Stimulated activated CD4-positive, alpha-beta T cell treated with anti-CD3 and anti-CD28 coated beads, Interleukin-1b, Interleukin-23, amount 100 ng/mL, for 48 hours (primary cell): ENCODE results near the gene SHTN1.

ENCODE experiments used
- DNase-seq: peaks from one replicate; pipeline ENCODE4 v3.0.0-alpha.2; 2020

SHTN1 gene, protein sequence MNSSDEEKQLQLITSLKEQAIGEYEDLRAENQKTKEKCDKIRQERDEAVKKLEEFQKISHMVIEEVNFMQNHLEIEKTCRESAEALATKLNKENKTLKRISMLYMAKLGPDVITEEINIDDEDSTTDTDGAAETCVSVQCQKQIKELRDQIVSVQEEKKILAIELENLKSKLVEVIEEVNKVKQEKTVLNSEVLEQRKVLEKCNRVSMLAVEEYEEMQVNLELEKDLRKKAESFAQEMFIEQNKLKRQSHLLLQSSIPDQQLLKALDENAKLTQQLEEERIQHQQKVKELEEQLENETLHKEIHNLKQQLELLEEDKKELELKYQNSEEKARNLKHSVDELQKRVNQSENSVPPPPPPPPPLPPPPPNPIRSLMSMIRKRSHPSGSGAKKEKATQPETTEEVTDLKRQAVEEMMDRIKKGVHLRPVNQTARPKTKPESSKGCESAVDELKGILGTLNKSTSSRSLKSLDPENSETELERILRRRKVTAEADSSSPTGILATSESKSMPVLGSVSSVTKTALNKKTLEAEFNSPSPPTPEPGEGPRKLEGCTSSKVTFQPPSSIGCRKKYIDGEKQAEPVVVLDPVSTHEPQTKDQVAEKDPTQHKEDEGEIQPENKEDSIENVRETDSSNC

DNA sequence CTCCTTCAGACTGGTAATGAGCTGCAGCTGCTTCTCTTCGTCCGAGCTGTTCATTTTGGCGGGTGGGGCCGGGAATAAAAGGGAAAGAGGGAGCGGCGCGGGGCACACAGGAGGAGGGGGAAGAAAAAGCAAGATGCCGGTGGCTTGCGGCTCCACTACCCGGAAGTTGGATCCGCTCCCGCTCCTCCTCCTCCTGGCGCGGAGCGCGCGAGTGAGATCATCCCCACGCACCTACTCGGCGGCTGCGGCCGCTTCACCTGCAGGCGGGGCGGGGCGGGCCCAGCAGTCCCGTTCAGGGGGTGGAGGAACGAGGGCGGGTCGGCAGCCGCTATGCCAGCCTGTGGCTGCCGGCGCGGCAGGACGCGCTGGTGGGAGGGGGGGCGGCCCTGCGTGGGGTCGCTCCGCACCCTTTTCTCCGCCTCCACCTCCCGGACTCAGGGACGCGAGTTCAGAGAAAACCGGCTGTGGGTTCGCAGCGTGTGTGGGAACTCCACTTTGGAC is at the start of gene SHTN1:
Gene SHTN1 (minus strand): TSS at position 162 of the 501 bp plus-strand sequence. CDS start 108 bp downstream, at position 54.
- DNase-seq = peak; percentile 42

DNA sequence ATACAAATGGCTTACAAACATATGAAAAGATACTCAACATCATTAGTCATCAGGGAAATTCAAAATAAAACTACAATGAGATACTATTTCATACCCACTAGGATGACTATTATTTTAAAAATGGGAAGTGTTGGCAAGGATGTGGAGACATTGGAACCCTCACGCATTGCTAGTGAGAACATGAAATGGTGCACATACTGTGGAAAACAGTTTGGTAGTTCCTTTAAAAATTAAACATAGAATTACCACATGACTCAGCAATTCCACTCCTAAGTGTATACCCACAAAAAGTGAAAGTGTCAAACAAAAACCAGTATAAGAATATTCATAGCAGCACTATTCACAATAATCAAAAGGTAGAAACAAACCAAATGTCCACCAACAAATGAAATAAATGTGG is 48.5 kb upstream of the SHTN1 start:
- no peak for DNase-seq

DNA sequence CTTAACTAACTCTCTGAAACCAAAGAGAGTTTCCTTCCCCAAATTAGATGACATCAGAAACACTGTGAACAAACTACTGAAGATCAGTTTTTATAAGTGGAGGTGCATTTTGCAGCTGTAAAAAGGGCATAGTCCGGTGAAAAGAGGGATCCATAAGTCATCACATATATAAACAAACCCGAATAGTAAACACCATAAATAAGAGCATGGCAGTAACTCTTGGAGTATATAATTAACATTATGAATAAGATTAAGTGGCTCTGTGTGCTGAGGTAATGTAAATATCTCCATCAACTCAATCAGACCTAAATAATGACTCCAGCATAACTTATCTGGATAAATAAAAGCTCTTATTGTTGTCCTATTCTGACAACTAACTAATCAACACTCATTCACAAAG is 43.0 kb upstream of the SHTN1 start:
- no peak for DNase-seq

DNA sequence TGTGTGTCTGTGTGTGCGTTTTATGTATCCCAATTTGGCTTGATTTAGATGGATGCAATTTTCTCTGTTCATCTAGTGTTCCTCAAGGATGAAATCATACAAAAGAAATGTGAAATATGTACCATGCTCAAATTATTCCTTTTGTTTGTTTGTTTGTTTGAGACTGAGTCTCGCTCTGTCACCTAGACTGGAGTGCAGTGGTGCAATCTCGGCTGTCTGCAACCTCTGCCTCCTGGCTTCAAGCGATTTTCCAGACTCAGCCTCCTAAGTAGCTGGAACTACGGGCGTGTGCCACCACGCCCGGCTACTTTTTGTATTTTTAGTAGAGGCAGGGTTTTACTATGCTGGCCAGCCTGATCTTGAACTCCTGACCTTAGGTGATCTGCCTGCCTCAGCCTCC is 11.3 kb upstream of the SHTN1 start:
- no peak for DNase-seq

DNA sequence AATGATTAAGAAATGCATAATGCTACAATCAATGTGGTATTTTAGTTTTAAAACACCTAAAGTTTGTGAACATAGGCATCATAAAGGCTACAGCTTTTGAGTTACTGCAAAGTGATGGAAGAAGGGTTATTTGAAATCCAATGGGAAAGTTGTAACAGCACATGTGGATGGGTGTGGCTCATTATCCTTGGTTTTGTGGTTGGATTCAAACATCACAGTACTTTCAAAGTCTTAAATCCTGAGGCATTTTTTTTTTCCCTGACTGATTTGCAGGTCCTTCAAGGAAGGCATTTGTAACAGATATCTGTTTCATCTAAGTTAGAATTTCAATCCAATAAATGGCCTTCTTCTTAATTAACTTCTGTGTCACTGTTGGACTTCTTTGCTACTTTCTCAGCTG is 9.8 kb upstream of the SHTN1 start:
- no peak for DNase-seq

DNA sequence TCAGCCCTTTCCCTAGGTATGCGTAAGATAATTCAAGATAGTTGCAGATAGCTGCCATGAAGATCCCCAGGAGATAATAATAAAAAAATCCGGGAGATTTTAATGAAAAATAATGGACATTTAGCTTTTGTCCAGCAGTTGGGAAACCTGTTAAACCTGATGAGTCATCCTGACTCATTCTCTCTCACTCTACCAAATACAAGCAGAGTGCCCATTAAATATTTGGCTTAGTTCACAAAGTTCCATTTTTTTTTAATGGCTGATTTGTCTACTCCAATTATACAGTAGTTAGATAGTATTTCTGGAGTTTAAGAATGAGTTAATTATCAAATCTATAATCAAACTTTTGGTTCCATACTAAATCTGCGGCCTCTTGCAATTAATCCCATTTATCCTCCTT is 2.1 kb upstream of the SHTN1 start:
- DNase-seq = no peak

DNA sequence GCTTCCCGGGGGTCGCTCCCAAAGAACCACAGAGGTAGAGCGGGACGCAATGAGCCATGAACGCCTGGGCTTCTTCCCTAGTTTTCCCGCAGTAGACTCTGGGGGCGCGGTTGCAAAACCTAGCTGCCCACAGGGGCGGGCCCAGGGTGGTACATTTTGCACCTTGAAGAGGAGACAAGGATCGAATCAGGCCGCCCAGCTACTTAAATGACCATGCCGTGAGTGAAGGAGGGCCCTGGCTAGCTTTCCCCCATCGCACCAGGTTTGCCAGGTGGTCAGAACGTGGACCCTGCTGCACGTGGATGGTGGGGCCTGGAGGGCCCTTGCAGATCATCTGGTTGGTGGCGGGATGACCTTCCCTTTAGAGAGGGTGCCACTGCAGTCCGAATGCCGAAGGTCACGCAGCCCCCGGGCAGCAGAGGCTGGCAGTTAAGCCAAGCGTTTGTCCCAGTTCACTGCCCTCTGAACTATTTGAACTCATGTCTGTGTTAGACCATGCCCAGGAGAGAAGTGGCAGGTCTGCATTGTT is 604 bp upstream of the SHTN1 start:
- no peak for DNase-seq

DNA sequence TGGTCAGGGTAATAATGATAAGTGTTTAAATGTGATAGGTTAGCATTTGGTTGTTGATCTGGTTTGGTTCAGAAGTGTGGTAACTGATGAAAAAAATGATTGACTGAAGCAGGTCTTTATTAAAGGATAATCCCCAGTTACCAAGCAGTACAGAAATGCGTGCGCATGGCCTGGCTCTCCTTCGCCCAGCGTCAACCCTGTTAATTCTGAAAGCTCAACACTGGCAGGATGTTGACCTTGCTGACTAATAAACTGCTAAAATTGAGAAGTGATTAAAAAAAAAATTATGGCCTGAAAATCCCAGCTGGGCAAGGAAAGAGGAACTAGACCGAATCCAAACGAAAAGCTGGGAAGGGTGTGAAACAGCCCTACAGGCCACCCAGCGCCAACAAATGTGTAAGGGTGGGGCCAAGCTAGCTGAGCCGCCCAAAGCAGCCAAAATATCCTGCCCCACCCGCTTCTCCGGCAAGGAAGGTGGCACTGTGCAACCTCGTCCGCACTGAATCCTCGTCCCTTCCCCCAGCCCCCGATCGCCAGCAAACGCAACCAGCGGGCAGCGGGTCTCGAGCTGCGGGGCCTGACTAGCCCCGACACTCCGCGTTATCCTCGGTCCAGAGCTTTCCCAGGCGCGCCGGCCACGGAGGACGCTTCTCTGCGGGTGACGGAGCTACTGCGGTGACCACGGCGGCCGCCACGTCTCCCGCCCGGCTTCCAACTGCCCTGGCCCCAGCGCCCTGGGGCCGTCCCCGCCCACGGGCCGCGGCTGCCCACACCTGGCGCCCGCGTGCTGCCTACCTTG is 561 bp downstream of the SHTN1 start:
- DNase-seq = no peak

DNA sequence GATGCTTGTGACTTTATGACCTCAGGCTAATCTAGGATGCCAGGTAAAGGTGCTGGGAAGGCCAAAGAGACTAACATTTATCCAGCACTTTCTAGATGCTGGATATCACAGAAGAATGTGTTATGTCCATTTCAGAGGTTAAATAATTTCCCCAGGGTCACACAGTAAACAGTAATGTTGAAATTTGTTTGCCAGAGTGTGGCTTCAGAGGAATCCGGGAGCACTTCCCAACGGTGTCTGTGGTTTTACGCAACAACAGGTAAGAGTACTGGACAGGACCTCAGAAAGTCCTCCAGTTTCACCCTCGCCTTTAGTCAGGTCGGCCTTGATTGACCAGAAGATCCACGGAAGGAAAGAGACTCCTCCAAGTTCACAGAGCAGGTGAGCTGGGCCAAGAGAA is 1.7 kb downstream of the SHTN1 start:
- no peak for DNase-seq

DNA sequence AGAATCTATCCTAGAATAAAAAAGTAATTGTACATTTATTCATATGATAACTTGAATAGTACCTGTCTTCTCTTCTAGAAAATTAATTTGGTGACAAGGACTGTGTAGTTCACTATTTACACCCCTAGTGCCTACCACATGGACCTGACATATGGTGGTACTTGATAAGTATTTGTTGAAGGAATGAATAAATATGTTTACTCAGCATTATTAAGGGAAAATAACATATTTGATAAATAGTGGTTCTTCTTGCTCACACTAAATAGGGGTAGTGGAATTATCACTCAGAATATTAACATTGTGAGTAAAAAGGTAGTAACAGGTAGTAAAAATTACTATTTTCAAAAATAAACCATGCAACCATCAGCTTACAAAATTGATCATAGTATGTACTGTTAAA is 2.8 kb downstream of the SHTN1 start:
- DNase-seq = no peak

DNA sequence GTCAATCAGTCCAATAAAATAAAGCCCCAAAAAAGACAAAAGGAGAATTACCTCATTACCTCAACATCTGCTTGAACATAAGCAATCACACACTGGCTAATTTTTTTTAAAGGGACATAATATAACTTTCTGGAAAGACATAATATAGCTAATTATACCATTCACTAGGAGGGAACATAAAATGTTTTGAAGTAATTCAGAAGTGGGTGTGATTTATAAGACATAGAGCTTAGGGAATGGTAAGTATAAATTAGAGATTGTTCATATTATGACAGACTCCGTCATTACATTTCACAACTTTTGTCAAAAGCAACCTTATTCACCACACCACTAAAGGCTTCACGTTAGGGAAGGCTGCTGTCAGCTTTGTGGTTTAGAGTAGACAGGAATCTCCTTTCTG is 3.8 kb downstream of the SHTN1 start:
- DNase-seq = no peak

DNA sequence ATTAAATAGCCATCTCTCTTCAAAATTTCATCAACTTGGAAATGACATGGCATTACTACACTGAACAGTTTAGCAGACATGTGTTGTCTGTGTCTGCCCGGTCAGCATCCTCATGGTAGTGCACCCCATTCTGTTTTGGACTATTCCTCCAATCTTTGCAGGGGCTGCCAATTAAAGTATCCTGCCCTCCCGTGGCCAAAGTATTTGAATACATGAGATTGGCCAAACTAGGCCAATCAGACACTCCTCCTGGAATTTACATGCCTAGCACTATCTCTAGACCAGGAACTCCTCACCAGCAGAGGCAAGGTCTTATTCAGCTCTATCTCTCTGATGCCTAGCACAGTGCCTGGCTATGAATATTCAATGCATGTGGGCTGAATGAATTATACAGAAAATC is 4.4 kb downstream of the SHTN1 start:
- no peak for DNase-seq

DNA sequence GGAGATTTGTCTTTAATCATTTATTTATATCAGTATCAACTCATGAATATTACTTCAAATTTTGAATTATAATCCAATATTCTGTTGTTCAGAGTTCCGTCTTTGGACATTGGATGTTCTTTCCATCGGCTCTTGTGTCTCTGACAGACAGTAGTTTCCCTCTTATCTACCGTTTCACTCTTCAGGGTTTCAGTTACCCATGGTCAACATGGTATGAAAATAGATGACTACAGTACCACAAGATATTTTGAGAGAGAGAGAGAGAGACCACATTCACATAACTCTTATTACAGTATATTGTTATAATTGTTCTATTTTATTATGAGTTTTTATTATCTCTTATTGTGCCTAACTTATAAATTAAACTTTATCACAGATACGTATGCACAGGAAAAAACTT is 6.8 kb downstream of the SHTN1 start:
- DNase-seq = no peak

DNA sequence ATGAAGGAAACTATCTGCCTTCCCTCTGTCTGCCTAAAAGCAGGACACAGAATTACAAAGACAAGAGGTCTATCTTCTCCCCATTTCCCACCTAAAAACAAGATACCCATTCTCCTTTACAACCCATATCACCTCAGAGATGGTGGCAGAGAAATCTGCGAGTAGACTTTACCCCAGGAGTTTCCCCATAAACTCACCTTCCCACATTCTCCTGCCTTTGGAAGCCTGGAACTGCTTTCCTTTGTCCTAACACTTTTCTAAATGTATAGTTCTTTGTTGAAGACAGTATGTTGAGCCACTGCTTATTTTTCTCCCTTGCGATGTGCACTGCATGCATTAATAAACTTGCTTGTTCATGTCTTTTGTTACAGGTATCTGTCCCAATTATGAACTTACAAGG is 8.0 kb downstream of the SHTN1 start:
- DNase-seq = no peak

DNA sequence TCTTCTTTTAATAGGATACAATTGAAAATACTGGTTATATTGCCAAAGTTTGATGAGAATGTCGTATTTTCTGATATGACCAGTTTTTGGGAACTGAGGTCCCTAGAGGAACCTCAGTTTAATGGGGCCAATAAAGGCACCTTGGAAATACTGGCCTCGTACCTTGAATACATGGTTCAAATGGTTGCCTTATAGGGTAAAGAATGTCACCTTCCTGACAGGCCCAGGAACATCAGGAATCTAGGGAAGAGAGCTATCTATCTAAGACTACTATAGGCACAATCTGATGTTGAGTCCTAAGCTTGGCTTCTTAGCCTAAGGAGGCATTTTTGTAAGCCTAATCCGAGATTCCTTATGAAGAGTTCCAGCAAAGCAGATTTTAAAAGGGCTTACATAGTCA is 9.3 kb downstream of the SHTN1 start:
- no peak for DNase-seq

DNA sequence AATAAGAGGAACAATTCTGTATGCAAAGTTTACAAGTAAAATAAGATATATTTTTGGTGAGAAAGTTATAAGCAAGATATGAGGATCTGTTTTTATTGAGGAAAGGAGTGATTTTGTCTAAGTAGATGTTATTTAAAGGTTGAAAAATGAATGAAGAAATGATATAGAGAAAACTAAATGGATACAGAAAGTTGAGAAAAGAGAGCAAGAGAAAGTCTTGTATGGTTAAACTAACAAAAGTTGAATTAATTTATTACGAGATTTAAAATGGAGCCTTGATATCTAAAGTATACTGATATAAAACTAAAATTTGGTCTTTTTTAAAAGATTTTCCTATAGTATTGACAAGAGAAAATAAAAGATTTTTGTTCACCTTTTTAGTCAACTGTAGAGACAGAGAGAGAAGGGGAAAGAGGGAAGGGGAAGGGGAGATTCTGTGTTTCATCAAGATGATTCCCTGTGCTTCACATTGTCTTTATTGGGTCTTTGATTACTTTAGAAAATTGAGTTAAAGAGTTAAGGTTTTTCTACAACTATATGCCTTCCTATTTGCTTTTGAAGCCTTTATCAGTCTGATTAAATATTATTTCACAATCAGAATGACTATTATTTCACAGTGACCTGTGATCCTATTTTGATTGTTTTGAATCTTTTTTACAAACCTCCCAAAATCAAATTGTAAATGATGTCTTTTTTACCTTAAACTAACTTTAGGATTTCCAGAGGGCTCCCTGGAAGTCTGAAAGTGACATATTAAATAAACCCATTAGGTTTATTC is 10.7 kb downstream of the SHTN1 start:
- DNase-seq = no peak

DNA sequence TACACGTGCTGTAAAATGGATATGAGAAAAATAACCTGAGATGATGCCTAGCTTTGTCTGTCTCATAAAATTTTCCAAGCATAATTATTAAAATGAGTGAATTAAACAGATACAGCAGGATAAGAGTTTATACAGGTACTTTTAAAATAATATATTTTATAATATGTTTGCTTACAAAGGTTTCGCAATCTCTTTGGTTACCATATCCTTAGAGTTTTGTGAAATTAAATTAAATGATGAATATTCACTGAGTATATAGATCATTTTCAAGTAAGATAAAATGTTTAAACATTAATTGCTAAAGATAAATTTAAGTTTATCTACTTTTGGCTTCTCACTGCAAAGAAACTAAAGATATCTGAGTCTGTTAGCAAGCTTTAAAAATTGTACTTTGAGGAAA is 11.4 kb downstream of the SHTN1 start:
- DNase-seq = no peak

DNA sequence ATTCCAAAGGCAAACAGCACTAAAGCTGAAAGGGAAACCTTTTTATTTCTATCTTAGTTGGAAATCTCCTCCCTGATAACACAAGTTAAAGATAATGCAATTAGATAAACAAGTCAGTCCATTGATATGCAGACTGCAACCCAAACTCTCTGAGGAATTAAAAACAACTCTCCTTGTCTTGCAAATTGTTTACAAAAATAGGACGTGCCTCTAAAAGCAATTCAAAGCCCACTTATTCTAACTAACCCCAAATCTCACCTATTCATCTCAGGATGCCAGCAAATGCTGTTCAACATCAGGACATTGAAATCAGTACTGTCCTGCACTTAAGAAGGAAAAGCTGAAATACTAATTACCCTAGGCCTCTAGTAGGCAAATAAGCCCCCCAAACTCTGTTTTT is 12.8 kb downstream of the SHTN1 start:
- no peak for DNase-seq

DNA sequence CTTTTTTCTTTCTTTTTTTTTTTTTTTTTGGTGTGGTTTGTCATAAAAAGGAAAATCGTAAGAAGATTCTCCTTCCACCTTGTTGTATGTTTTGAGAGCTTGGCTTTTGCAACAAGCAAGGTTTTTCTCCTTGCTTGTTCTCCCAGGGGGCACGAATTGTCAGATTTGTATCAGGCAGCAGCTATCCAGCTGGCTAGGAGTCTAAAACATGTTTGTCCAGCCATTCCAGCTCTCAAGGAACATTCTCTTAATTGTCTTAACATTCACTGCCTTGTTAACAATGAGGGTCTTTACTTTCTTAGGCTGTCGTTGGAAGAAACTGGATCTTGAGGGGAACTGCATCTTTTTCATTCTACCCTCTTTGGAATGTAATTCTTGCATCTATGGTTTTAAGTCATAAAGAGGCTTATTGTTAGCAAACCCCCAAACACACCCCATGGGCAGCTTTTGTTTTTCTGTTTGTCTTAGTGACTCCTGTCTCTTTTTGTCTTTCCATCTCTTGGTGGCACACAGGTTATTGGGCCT is 14.6 kb downstream of the SHTN1 start:
- no peak for DNase-seq

DNA sequence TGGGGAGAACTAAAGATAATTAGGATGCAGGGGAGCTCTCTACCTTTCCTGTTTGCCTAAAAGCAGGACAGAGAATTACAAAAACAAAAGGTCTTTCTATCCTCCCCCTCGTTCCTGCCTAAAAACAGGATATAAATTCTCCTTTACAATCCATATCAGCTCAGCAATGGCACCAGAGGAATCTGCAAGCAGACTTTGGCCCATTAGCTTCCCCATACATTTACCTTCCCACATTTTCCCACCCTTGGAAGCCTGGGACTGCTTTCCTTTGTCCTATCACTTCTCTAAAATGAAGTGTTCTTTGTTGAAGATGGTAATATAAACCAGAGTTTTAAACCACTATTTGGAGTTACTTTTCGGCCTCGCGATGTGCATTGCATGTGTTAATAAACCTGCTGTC is 15.5 kb downstream of the SHTN1 start:
- no peak for DNase-seq

DNA sequence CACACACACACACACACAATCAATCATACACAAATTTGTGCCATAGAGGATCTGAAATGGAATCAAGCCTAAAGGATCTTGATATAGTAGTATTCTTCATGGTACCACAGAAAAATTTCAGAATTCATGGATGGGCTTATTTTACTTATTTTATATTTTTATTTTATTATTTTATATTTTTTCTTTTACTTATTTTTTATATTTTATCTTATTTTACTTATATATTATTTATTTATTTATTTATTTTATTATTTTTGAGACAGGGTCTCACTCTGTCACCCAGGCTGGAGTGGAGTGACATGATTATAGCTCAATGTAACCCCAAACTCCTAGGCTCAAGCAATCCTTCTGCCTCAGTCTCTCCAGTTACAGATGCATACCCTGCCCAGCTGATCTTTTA is 16.7 kb downstream of the SHTN1 start:
- no peak for DNase-seq

DNA sequence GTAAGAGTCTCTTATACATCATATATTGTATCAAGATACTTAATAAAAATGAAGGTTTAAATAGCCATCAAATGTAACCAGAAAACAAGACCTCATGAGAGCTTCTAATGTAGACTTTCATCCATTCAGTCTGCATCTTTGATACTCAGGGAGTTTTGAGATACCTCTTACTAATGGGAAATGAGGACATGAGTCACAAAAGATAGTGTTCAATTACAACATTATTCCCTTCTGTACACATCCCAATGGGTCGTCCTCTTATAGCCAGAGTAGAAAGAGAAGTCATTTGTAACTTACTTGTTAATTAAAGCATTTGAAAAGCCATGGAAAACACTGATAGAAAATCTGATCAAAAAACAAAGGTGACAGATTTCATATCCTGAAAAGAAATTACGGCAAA is 19.4 kb downstream of the SHTN1 start:
- no peak for DNase-seq
